ENCODE data around the gene ENDOG. TPM values are rescaled to one million over a fixed set of nuclear protein-coding genes. Genes with fewer than 3 reads are reported as not detected.
"Not testable (repeated sequence)": the region's sequence is repeated elsewhere in the genome, so short reads cannot be mapped to it uniquely, and the experiment has no call there.

Gene ENDOG
- total RNA-seq, 3 donors from 2014 or later (not counting 1 experiment from before 2014, with no cell fraction given) = 6.7 to 12.5 (median 8.3) TPM

DNA sequence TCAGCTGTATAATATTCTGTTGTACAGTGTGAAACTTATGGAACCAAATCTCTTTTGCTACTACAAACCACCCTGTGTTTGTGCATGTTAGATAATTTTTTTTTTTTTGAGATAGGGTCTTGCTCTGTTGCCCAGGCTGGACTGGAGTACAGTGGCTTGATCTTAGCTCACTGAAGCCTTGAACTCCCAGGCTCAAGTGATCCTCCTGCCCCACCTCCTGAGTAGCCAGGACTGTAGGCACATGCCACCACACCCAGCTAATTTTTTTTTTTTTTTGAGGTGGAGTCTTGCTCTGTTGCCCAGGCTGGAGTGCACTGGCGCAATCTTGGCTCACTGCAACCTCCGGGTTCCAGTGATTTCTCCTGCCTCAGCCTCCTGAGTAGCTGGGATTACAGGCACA lies 23.3 kb upstream of the ENDOG start:
- ATAC-seq; DNase-seq; H3K9me3 Mint-ChIP-seq; H3K4me1 ChIP-seq (ENCODE audit: control insufficient read depth, insufficient read depth, low read length); intact Hi-C loops (cut with micrococcal nuclease); H3K9me3 ChIP-seq (ENCODE audit: control insufficient read depth, insufficient read depth, low read length); H3K4me3 Mint-ChIP-seq; H3K36me3 Mint-ChIP-seq; H3K27ac Mint-ChIP-seq; H3K4me3 ChIP-seq (ENCODE audit: low read length); H3K27me3 ChIP-seq (ENCODE audit: control insufficient read depth, insufficient read depth, low read length); H3K27me3 Mint-ChIP-seq (ENCODE audit: low read depth in 2 of 2); H3K27ac ChIP-seq (ENCODE audit: low read length): not testable (repeated sequence)
- H3K4me1 Mint-ChIP-seq = peaks cover 11 to 21% of the 10 kb centered on the region in 2 donors
- 44% methylated on average over 2 of the region's 2 CpGs for WGBS (ENCODE audit: insufficient coverage)
- peaks cover 66% of the 10 kb centered on the region for H3K36me3 ChIP-seq (ENCODE audit: control insufficient read depth, insufficient read depth, low read length)

DNA sequence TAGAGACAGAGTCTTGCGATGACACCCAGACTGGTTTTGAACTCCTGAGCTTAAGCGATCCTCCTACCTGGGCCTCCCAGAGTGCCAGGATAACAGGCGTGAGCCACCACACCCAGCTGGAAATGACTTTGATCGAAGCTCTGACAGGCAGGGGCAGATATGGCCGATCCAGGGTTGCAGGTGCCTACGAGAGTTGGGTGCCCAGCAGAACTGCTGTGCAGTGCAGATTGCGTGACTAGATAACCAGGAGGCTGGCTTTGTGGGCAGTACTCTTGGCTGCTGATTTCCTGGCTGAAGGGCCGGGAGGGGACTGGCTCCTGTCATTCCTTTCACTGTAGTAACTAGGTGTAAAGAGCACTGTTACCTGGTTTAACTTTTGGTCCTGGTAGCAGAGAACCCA lies 19.4 kb upstream of the ENDOG start:
- Histone ChIP-seq H3K9me3 (ENCODE audit: control insufficient read depth, insufficient read depth, low read length) (no peaks in the 10 kb centered on the region), H3K36me3 (ENCODE audit: control insufficient read depth, insufficient read depth, low read length) (peaks cover 58% of the 10 kb centered on the region), H3K4me1 (ENCODE audit: control insufficient read depth, insufficient read depth, low read length) (no peaks in the 10 kb centered on the region), H3K4me3 (ENCODE audit: low read length) (no peak overlapping the region), H3K27me3 (ENCODE audit: control insufficient read depth, insufficient read depth, low read length) (no peaks in the 10 kb centered on the region), H3K27ac (ENCODE audit: low read length) (no peak overlapping the region)
- no peaks in the 10 kb centered on the region for H3K27me3 Mint-ChIP-seq (ENCODE audit: low read depth in 2 of 2)
- peaks cover under 1 to 7% of the 10 kb centered on the region in 2 donors for H3K4me1 Mint-ChIP-seq
- WGBS (ENCODE audit: insufficient coverage) = 69% methylated on average over 8 of the region's 8 CpGs
- H3K27ac Mint-ChIP-seq = peak overlapping the region in 1 of 2 donors; percentile 18
- no peaks in the 10 kb centered on the region for H3K36me3 Mint-ChIP-seq
- no peak overlapping the region for H3K4me3 Mint-ChIP-seq
- no peak for DNase-seq
- TF ChIP-seq, protein P1, sequence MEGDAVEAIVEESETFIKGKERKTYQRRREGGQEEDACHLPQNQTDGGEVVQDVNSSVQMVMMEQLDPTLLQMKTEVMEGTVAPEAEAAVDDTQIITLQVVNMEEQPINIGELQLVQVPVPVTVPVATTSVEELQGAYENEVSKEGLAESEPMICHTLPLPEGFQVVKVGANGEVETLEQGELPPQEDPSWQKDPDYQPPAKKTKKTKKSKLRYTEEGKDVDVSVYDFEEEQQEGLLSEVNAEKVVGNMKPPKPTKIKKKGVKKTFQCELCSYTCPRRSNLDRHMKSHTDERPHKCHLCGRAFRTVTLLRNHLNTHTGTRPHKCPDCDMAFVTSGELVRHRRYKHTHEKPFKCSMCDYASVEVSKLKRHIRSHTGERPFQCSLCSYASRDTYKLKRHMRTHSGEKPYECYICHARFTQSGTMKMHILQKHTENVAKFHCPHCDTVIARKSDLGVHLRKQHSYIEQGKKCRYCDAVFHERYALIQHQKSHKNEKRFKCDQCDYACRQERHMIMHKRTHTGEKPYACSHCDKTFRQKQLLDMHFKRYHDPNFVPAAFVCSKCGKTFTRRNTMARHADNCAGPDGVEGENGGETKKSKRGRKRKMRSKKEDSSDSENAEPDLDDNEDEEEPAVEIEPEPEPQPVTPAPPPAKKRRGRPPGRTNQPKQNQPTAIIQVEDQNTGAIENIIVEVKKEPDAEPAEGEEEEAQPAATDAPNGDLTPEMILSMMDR (IDR thresholded peaks at IDR 0.05) = no peak
- intact Hi-C loops (cut with micrococcal nuclease) = no loop called here
- H3K9me3 Mint-ChIP-seq = no peaks in the 10 kb centered on the region
- no peak for ATAC-seq

DNA sequence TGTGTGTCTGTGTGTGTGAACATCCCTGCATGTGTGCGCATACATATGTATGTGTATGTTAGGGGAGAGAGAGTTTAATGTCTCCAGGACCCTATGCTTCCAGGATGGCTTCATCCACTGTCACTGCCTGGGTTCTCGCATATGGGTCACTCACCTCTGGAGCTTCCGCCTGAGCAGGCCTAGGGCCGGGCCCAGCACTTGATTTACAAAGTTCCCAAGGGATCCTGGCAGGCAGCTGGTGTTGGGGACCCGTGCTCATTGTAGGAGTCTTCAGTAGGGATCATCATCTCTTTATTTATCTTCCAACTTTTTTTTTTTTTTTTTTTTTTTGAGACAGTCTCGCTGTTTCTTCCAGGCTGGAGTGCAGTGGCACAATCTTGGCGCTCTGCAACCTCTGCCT lies 18.2 kb upstream of the ENDOG start:
- intact Hi-C loops (cut with micrococcal nuclease) = no loop called here
- Histone ChIP-seq H3K9me3 (ENCODE audit: control insufficient read depth, insufficient read depth, low read length) (no peaks in the 10 kb centered on the region), H3K27ac (ENCODE audit: low read length) (no peak overlapping the region), H3K27me3 (ENCODE audit: control insufficient read depth, insufficient read depth, low read length) (no peaks in the 10 kb centered on the region), H3K4me1 (ENCODE audit: control insufficient read depth, insufficient read depth, low read length) (no peaks in the 10 kb centered on the region), H3K36me3 (ENCODE audit: control insufficient read depth, insufficient read depth, low read length) (peaks cover 57% of the 10 kb centered on the region), H3K4me3 (ENCODE audit: low read length) (no peak overlapping the region)
- H3K9me3 Mint-ChIP-seq = no peaks in the 10 kb centered on the region
- over 99% methylated on average over 7 of the region's 7 CpGs for WGBS (ENCODE audit: insufficient coverage)
- H3K4me1 Mint-ChIP-seq = peaks cover 0 to 5% of the 10 kb centered on the region in 2 donors
- ATAC-seq (no peak), DNase-seq (no peak)
- no peak overlapping the region for H3K4me3 Mint-ChIP-seq
- TF ChIP-seq, protein P1 (IDR thresholded peaks at IDR 0.05) = no peak
- no peaks in the 10 kb centered on the region for H3K27me3 Mint-ChIP-seq (ENCODE audit: low read depth in 2 of 2)
- no peaks in the 10 kb centered on the region for H3K36me3 Mint-ChIP-seq
- no peak overlapping the region for H3K27ac Mint-ChIP-seq

DNA sequence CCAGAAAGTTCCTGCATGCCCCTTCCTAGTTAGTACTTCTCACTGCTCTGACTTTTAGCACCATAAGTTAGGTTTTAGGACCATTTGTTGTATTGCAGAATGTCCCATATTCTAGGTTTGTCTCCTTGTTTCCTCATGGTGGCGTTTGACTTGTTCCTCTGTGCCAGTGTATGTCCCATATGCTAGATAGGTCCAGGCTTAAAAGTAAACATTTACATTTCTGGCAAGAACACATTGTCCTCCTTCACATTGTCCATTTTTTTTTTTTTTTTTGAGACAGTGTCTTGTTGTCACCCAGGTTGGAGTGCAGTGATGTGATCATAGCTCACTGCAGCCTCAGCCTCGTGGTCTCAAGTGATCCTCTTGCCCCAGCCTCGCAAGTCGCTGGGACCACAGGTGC lies 15.8 kb upstream of the ENDOG start:
- WGBS (ENCODE audit: insufficient coverage) = 100% methylated on average over 4 of the region's 4 CpGs
- H3K36me3 Mint-ChIP-seq = no peaks in the 10 kb centered on the region
- H3K27me3 Mint-ChIP-seq (ENCODE audit: low read depth in 2 of 2) = no peaks in the 10 kb centered on the region

More for the DNA sequence above, 15.8 kb upstream of the ENDOG start:
- ATAC-seq (no peak), DNase-seq (no peak)
- peaks cover 0 to 5% of the 10 kb centered on the region in 2 donors for H3K4me1 Mint-ChIP-seq
- Histone ChIP-seq H3K9me3 (ENCODE audit: control insufficient read depth, insufficient read depth, low read length) (no peaks in the 10 kb centered on the region), H3K4me1 (ENCODE audit: control insufficient read depth, insufficient read depth, low read length) (no peaks in the 10 kb centered on the region), H3K4me3 (ENCODE audit: low read length) (no peak overlapping the region), H3K27ac (ENCODE audit: low read length) (no peak overlapping the region), H3K36me3 (ENCODE audit: control insufficient read depth, insufficient read depth, low read length) (peaks cover 65% of the 10 kb centered on the region), H3K27me3 (ENCODE audit: control insufficient read depth, insufficient read depth, low read length) (no peaks in the 10 kb centered on the region)
- intact Hi-C loops (cut with micrococcal nuclease) = no loop called here
- no peaks in the 10 kb centered on the region for H3K9me3 Mint-ChIP-seq
- TF ChIP-seq, protein P1 (IDR thresholded peaks at IDR 0.05) = no peak
- no peak overlapping the region for H3K27ac Mint-ChIP-seq
- no peak overlapping the region for H3K4me3 Mint-ChIP-seq
